Measurements from ENCODE around the gene GPC4.

Gene GPC4

GRCh38 chrX:133273180-133273579 lies 142.1 kb downstream of the GPC4 start:
- H3K4me1 Mint-ChIP-seq (ENCODE audit: low read depth), result no peaks in the 10 kb centered on the region
- peaks cover 4% of the 10 kb centered on the region for H3K9me3 Mint-ChIP-seq
- H3K36me3 Mint-ChIP-seq (ENCODE audit: low read depth), result no peaks in the 10 kb centered on the region
- no peak overlapping the region for H3K27ac Mint-ChIP-seq
- H3K27me3 Mint-ChIP-seq, result no peaks in the 10 kb centered on the region
- H3K4me3 Mint-ChIP-seq, result no peak overlapping the region

DNA sequence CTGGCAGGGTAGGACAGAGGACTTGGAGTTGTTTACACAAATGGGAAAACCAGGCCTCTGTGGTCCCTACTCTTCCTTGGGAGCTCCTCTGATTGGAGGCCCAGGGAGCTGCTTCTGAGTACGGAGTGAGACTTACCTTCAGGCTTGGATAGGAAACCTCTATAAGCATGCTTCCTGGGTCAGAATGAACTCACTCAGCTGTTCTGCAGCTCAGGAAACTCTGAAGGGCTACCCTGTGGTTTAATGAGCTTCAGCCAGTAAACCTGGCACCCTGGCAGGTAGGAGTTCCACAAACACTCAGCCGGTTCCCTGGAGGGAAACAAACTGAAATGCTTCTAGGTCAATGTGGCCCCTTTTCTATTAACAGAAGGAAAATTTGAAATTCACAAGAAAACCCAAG lies 146.1 kb downstream of the GPC4 start:
- Mint-ChIP-seq H3K36me3 (ENCODE audit: low read depth) (no peaks in the 10 kb centered on the region), H3K4me3 (no peak overlapping the region), H3K4me1 (ENCODE audit: low read depth) (no peaks in the 10 kb centered on the region), H3K9me3 (no peaks in the 10 kb centered on the region), H3K27ac (no peak overlapping the region), H3K27me3 (no peaks in the 10 kb centered on the region)

DNA sequence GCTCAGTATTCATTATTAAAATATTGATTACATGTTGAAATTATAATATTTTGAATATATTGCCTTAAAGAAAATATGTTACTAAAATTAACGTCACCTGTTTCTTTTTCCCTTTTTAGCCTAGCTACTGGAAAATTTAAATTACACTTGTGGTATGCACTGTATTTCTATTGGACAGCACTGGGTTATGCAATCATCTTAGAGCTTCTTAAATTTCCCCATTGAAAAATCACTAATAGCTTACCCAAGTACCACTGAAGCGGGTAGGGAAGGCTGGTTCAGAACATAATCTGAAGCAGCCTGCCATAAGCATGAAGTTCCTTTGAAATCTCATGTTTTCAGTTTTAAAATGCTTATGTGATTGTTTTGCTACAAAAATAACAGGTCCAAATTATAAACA lies 147.7 kb downstream of the GPC4 start:
- Mint-ChIP-seq H3K27ac (no peak overlapping the region), H3K27me3 (no peaks in the 10 kb centered on the region), H3K4me1 (ENCODE audit: low read depth) (no peaks in the 10 kb centered on the region)

GRCh38 chrX:133265331-133265730 lies 150.0 kb downstream of the GPC4 start:
- Mint-ChIP-seq H3K9me3 (no peaks in the 10 kb centered on the region), H3K4me1 (ENCODE audit: low read depth) (no peaks in the 10 kb centered on the region), H3K4me3 (no peak overlapping the region), H3K27ac (no peak overlapping the region), H3K36me3 (ENCODE audit: low read depth) (no peaks in the 10 kb centered on the region), H3K27me3 (no peaks in the 10 kb centered on the region)

More for the DNA sequence above, 147.7 kb downstream of the GPC4 start:
- no peaks in the 10 kb centered on the region for H3K9me3 Mint-ChIP-seq
- H3K36me3 Mint-ChIP-seq (ENCODE audit: low read depth), result no peaks in the 10 kb centered on the region
- no peak overlapping the region for H3K4me3 Mint-ChIP-seq

DNA sequence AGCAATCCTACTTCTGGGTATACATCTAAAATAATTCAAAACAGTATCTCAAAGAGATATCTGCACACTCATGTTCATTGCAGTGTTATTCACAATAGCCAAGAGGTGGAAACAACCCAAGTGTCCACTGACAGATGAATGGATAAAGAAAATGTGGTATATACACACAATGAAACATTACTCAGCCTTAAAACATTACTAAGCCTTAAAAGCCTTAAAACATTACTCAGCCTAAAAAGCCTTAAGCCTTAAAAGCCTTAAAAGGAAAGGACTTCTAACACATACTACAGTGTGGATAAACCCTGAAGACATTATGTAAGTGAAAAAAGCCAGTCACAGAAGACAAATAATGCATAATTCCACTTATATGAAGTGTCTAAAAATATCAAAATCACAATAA lies 156.8 kb downstream of the GPC4 start:
- Mint-ChIP-seq H3K9me3 (no peaks in the 10 kb centered on the region), H3K27me3 (no peaks in the 10 kb centered on the region), H3K4me3 (no peak overlapping the region), H3K27ac (no peak overlapping the region), H3K36me3 (ENCODE audit: low read depth) (no peaks in the 10 kb centered on the region), H3K4me1 (ENCODE audit: low read depth) (no peaks in the 10 kb centered on the region)

- no peaks in the 10 kb centered on the region for H3K4me1 Mint-ChIP-seq (ENCODE audit: low read depth)
- H3K36me3 Mint-ChIP-seq (ENCODE audit: low read depth), result no peaks in the 10 kb centered on the region
- no peak overlapping the region for H3K4me3 Mint-ChIP-seq
- no peaks in the 10 kb centered on the region for H3K27me3 Mint-ChIP-seq
- H3K9me3 Mint-ChIP-seq, result no peaks in the 10 kb centered on the region
- no peak overlapping the region for H3K27ac Mint-ChIP-seq
These were observed 160.6 kb downstream of the GPC4 start for GRCh38 chrX:133254666-133255065.

DNA sequence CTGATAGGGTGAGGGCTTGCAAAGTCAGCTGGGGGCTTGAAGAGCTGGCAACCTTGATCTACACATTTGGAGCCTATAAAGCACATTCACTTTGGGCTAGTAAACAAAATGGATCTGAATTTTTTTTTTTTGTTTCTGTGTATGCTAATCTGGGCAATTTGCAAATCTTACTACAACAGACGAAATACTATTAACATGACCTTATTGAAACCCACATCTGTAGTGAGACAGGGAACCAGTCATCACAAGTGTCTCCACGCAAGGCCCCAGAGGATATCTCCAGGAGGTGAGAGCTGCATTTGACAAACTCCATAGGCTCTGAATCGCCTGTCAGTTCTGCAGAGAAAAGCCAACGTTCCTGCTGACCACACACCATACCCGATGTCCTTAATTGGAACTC lies 164.1 kb downstream of the GPC4 start:
- no peaks in the 10 kb centered on the region for H3K27me3 Mint-ChIP-seq
- no peaks in the 10 kb centered on the region for H3K36me3 Mint-ChIP-seq (ENCODE audit: low read depth)
- H3K9me3 Mint-ChIP-seq, result no peaks in the 10 kb centered on the region
- no peak overlapping the region for H3K4me3 Mint-ChIP-seq
- H3K27ac Mint-ChIP-seq, result no peak overlapping the region
- no peaks in the 10 kb centered on the region for H3K4me1 Mint-ChIP-seq (ENCODE audit: low read depth)

GRCh38 chrX:133250184-133251100 lies 164.8 kb downstream of the GPC4 start:
- no peak overlapping the region for H3K4me3 Mint-ChIP-seq
- H3K4me1 Mint-ChIP-seq (ENCODE audit: low read depth), result no peaks in the 10 kb centered on the region
- no peaks in the 10 kb centered on the region for H3K36me3 Mint-ChIP-seq (ENCODE audit: low read depth)
- no peaks in the 10 kb centered on the region for H3K27me3 Mint-ChIP-seq
- no peak overlapping the region for H3K27ac Mint-ChIP-seq
- H3K9me3 Mint-ChIP-seq, result no peaks in the 10 kb centered on the region
